ENCODE results near the gene IL17RC.

GRCh38 chr3:9965200-9965875 lies 48.4 kb downstream of the IL17RC start:
- TF ChIP-seq, protein P1, sequence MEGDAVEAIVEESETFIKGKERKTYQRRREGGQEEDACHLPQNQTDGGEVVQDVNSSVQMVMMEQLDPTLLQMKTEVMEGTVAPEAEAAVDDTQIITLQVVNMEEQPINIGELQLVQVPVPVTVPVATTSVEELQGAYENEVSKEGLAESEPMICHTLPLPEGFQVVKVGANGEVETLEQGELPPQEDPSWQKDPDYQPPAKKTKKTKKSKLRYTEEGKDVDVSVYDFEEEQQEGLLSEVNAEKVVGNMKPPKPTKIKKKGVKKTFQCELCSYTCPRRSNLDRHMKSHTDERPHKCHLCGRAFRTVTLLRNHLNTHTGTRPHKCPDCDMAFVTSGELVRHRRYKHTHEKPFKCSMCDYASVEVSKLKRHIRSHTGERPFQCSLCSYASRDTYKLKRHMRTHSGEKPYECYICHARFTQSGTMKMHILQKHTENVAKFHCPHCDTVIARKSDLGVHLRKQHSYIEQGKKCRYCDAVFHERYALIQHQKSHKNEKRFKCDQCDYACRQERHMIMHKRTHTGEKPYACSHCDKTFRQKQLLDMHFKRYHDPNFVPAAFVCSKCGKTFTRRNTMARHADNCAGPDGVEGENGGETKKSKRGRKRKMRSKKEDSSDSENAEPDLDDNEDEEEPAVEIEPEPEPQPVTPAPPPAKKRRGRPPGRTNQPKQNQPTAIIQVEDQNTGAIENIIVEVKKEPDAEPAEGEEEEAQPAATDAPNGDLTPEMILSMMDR (IDR thresholded peaks at IDR 0.05) = no peak
- no peak for TF ChIP-seq POLR2A (IDR thresholded peaks at IDR 0.05)
